OCI-M2 (cell line): Measurements from ENCODE around the gene RC3H2.
A peak's percentile ranks its signal among the peaks of the same experiment; 100 is the strongest.
"Not testable (repeated sequence)": the region's sequence is repeated elsewhere in the genome, so short reads cannot be mapped to it uniquely, and the experiment has no call there.

ENCODE experiments used
- DNase-seq: peaks from one replicate; lab custom pipeline; 2025; ENCODE audit not compliant: unreplicated experiment; lab: John Stamatoyannopoulos, UW

The RC3H2 gene

GRCh38 chr9:122845116-122845515 lies 60.0 kb downstream of the RC3H2 start:
- no peak for DNase-seq

GRCh38 chr9:122844137-122844536 lies 61.0 kb downstream of the RC3H2 start:
- DNase-seq, result no peak

- no peak for DNase-seq
Observed at GRCh38 chr9:122841501-122841900, 63.7 kb downstream of the RC3H2 start.

GRCh38 chr9:122838441-122838840 lies 66.7 kb downstream of the RC3H2 start:
- DNase-seq, result not testable (repeated sequence)

GRCh38 chr9:122837266-122837850 lies 67.8 kb downstream of the RC3H2 start:
- no peak for DNase-seq

GRCh38 chr9:122835313-122835731 lies 69.8 kb downstream of the RC3H2 start:
- DNase-seq, result no peak

- DNase-seq, result no peak
Observed at GRCh38 chr9:122832194-122832593, 73.0 kb downstream of the RC3H2 start.

GRCh38 chr9:122828965-122829284 lies 76.2 kb downstream of the RC3H2 start:
- DNase-seq, result not testable (repeated sequence)

- no peak for DNase-seq
Observed at GRCh38 chr9:122827761-122828093, 77.4 kb downstream of the RC3H2 start.

GRCh38 chr9:122822938-122823337 lies 82.2 kb downstream of the RC3H2 start:
- no peak for DNase-seq

- DNase-seq, result no peak
Observed at GRCh38 chr9:122822056-122822455, 83.1 kb downstream of the RC3H2 start.

GRCh38 chr9:122821278-122821943 lies 83.7 kb downstream of the RC3H2 start:
- DNase-seq, result no peak

GRCh38 chr9:122820490-122820845 lies 84.7 kb downstream of the RC3H2 start:
- no peak for DNase-seq

- DNase-seq, result no peak
Observed at GRCh38 chr9:122819791-122820489, 85.2 kb downstream of the RC3H2 start.

GRCh38 chr9:122819326-122819725 lies 85.8 kb downstream of the RC3H2 start:
- DNase-seq, result no peak

GRCh38 chr9:122816163-122816867 lies 88.8 kb downstream of the RC3H2 start:
- no peak for DNase-seq

GRCh38 chr9:122815544-122815943 lies 89.6 kb downstream of the RC3H2 start:
- no peak for DNase-seq

GRCh38 chr9:122814545-122814944 lies 90.6 kb downstream of the RC3H2 start:
- DNase-seq, result no peak

GRCh38 chr9:122812736-122813135 lies 92.4 kb downstream of the RC3H2 start:
- DNase-seq, result no peak

GRCh38 chr9:122810306-122810946 lies 94.7 kb downstream of the RC3H2 start:
- peak; percentile 57 for DNase-seq

GRCh38 chr9:122809261-122809660 lies 95.9 kb downstream of the RC3H2 start:
- not testable (repeated sequence) for DNase-seq

GRCh38 chr9:122808141-122808540 lies 97.0 kb downstream of the RC3H2 start:
- no peak for DNase-seq
